A673 (cell line): ENCODE results near the gene FBXO10.

Experiments used
- EZH2 ChIP-seq: fragments of 200-600 bp; sonication (generic); IDR thresholded peaks from 2 replicates; pipeline ENCODE4 v1.6.1; 2017; ENCODE audit warnings: borderline replicate concordance, low read depth, mild to moderate bottlenecking, mixed read lengths, antibody characterized with exemption, low read length; ENCODE audit not compliant: poor library complexity, severe bottlenecking
- TF ChIP-seq, protein P1 (sequence below): fragments of 300-800, 200-600 bp; sonication (generic); conservative IDR thresholded peaks from 2 replicates; pipeline ENCODE4 v1.5.1; 2017; ENCODE audit warnings: low read depth, mild to moderate bottlenecking, antibody characterized with exemption, low read length, moderate library complexity, mixed read lengths

DNA sequence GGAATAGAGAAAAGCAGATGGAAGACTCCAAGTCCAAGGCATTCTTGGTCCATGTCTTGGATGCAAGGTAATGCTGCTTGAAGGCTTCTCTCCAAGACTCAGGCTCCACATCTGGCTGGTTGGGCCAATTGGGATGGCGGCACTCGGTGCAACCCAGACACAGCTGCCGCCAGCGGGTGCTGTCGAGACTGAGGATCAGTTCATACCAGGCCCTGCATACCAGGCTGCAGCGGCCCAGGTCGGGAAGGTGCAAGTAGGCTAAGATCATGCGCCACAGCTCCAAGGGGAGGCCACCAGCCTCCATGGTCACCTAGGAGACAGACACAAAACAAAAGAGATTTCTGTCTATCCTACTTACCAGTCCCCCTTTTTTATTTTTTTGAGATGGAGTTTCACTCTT, 34.7 kb downstream of the FBXO10 start:
- TF ChIP-seq, protein P1, sequence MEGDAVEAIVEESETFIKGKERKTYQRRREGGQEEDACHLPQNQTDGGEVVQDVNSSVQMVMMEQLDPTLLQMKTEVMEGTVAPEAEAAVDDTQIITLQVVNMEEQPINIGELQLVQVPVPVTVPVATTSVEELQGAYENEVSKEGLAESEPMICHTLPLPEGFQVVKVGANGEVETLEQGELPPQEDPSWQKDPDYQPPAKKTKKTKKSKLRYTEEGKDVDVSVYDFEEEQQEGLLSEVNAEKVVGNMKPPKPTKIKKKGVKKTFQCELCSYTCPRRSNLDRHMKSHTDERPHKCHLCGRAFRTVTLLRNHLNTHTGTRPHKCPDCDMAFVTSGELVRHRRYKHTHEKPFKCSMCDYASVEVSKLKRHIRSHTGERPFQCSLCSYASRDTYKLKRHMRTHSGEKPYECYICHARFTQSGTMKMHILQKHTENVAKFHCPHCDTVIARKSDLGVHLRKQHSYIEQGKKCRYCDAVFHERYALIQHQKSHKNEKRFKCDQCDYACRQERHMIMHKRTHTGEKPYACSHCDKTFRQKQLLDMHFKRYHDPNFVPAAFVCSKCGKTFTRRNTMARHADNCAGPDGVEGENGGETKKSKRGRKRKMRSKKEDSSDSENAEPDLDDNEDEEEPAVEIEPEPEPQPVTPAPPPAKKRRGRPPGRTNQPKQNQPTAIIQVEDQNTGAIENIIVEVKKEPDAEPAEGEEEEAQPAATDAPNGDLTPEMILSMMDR, result no peak
- no peak for TF ChIP-seq EZH2
